NB4 (cell line): ENCODE results near the gene HARS2.

Source experiments
- CTCF ChIP-seq: IDR thresholded peaks from one replicate; pipeline ENCODE4 v1.5.1; 2012; ENCODE audit warnings: low read depth, low read length
- MAX ChIP-seq: IDR thresholded peaks from 2 replicates; pipeline ENCODE4 v1.6.1; 2011; ENCODE audit warnings: low read depth, low read length
- MYC ChIP-seq: IDR thresholded peaks from 2 replicates; pipeline ENCODE4 v1.6.1; 2011; ENCODE audit warnings: low read depth, low read length
- POLR2A ChIP-seq: IDR thresholded peaks from 2 replicates; pipeline ENCODE4 v1.6.1; 2011; ENCODE audit warnings: mild to moderate bottlenecking; ENCODE audit not compliant: insufficient read length; ENCODE audit errors: extremely low read depth

- TF ChIP-seq CTCF, result no peak
- no peak for TF ChIP-seq POLR2A
- no peak for TF ChIP-seq MYC
- TF ChIP-seq MAX, result no peak
Measured at GRCh38 chr5:140696891-140697492, 5.7 kb downstream of the HARS2 start.
